ENCODE measurements around the gene TMEM54. TPM values are rescaled to one million over a fixed set of nuclear protein-coding genes. Genes with fewer than 3 reads are reported as not detected.
"Not testable (repeated sequence)": the region's sequence is repeated elsewhere in the genome, so short reads cannot be mapped to it uniquely, and the experiment has no call there.

TMEM54 gene
- total RNA-seq, 2 experiments from 2014 or later: 3.6 to 4.0 TPM

DNA sequence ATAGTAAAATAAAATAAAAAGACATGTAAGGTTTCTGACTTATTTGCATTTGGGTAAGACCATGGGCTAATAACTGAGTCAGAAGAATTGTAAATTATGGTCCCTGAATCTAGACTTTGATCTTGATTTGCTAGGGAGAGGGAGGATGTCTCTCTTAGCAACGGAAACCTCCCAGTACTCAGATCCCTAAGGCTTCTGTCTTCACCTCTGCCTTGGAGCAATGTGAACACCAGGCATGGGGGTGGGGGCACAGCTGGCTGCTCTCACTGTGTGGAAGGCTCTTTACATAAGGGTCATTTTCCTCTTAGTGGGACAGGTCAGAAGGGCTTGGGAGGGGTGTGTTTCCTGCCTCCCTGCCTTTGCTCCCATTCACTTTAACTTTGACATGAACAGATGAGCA lies 17.0 kb upstream of the TMEM54 start:
- H3K4me3 Mint-ChIP-seq: no peak overlapping the region
- intact Hi-C loops (cut with micrococcal nuclease): no loop called here
- ChIA-PET CTCF (interaction anchor here (1.2 to 2.1 kb wide), 2 partner anchors 13 to 14 kb away, joined by 3 to 5 read pairs; no protein-coding TSS in a partner anchor), POLR2A (no interaction called here)
- DNase-seq: no peak
- no peak overlapping the region for H3K27ac Mint-ChIP-seq
- H3K4me1 Mint-ChIP-seq (ENCODE audit: low read depth): peaks cover 6% of the 10 kb centered on the region
- no peaks in the 10 kb centered on the region for H3K36me3 Mint-ChIP-seq
- peaks cover 38% of the 10 kb centered on the region for H3K27me3 Mint-ChIP-seq
- H3K9me3 Mint-ChIP-seq: no peaks in the 10 kb centered on the region

DNA sequence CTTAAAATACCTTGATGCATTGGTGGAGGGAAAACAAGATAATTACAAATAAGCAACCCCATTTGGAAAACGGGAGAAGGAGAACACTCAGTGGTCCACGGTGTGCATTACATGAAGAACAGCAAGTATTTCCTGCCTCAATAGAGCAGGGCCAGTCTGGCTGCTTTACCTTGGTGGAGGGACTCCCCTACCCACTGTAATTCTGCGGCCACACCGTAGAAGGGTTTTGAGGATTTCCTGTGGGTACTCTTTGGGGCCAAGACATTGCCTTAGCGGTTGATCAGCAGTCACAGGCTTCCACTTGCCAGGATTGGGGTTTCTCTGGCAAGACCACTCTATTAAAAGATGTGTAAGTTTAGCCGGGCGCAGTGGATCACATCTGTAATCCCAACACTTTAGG lies 16.3 kb upstream of the TMEM54 start:
- peaks cover 32% of the 10 kb centered on the region for H3K27me3 Mint-ChIP-seq
- ChIA-PET CTCF (interaction anchor here (0.7 to 2.1 kb wide), 3 partner anchors 13 to 41 kb away, joined by 3 to 5 read pairs (median 3); no protein-coding TSS in a partner anchor), POLR2A (no interaction called here)
- H3K4me3 Mint-ChIP-seq: no peak overlapping the region
- H3K9me3 Mint-ChIP-seq: no peaks in the 10 kb centered on the region
- intact Hi-C loops (cut with micrococcal nuclease): no loop called here
- H3K36me3 Mint-ChIP-seq: no peaks in the 10 kb centered on the region
- H3K27ac Mint-ChIP-seq: no peak overlapping the region
- DNase-seq: peak; percentile 28
- H3K4me1 Mint-ChIP-seq (ENCODE audit: low read depth): peaks cover 6% of the 10 kb centered on the region

DNA sequence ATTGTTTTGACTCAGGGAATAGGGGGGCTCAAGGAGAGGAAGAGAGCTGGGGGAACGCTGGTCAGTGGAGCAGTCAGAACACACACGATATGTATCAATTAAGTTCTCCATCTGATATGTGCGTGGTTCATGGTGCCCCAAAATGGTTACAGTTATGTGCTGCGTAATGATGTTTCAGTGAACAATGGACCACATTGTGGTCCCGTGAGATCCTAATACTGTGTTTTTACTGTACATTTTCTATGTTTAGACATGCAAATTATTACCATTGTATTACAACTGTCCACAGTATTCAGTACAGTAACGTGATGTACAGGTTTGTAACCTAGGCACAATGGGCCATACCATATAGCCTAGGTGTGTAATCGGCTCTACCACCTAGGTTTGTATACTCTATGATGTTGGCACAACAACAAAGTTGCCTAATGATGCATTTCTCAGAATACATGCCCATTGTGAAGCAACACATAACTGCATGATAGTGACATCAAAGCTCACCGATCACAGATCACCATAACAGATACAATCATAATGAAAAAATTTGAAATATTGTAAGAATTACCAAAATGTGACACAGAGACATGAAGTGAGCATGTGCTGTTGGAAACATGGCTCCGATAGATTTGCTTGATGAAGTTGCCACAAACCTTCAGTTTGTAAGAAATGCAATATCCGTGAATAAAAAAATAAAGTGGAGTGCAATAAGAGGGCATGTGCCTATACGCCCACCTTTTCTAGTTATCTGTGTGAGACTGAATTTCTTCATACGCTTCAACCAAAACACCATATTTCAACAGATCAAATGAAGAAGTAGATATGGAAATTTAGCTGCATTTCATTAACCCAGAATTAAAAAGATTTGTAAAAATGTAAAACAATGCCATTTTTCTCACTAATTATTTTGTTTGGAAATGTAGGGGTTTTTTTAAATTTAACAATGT lies 14.8 kb upstream of the TMEM54 start:
- H3K9me3 Mint-ChIP-seq: no peaks in the 10 kb centered on the region
- CTCF ChIA-PET: no interaction called here
- peaks cover 24% of the 10 kb centered on the region for H3K27me3 Mint-ChIP-seq
- intact Hi-C loops (cut with micrococcal nuclease): no loop called here
- H3K27ac Mint-ChIP-seq: no peak overlapping the region
- POLR2A ChIA-PET: interaction anchor here (0.6 kb wide), 1 partner anchor 657 kb away, joined by 4 read pairs; no protein-coding TSS in a partner anchor
- DNase-seq: no peak
- peaks cover 6% of the 10 kb centered on the region for H3K4me1 Mint-ChIP-seq (ENCODE audit: low read depth)
- no peaks in the 10 kb centered on the region for H3K36me3 Mint-ChIP-seq
- no peak overlapping the region for H3K4me3 Mint-ChIP-seq

DNA sequence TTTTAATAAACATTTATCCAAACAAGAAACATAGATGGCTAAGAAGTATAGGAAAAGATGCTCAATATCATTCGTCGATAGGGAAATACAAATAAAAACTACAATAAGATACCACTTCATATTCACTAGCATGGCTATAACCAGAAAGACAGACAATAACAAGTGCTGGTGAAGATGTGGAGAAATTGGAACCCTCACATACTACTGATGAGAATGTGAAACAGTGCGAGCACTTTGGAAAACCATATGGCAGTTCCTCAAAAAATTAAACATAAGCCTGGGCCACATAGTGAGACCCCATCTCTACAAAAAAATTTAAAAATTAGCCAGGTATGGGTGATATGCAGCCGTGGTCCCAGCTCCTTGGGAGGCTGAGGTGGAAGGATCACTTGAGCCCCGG lies 9.1 kb upstream of the TMEM54 start:
- CTCF ChIA-PET: interaction anchor here (1.5 to 1.7 kb wide), 2 partner anchors 24 to 37 kb away, joined by 3 to 4 read pairs; no protein-coding TSS in a partner anchor
- intact Hi-C loops (cut with micrococcal nuclease): no loop called here
- Mint-ChIP-seq H3K4me3 (no peak overlapping the region), H3K27ac (no peak overlapping the region), H3K27me3 (peaks cover 2% of the 10 kb centered on the region), H3K9me3 (no peaks in the 10 kb centered on the region), H3K4me1 (ENCODE audit: low read depth) (no peaks in the 10 kb centered on the region), H3K36me3 (no peaks in the 10 kb centered on the region)
- POLR2A ChIA-PET: no interaction called here
- no peak for DNase-seq

DNA sequence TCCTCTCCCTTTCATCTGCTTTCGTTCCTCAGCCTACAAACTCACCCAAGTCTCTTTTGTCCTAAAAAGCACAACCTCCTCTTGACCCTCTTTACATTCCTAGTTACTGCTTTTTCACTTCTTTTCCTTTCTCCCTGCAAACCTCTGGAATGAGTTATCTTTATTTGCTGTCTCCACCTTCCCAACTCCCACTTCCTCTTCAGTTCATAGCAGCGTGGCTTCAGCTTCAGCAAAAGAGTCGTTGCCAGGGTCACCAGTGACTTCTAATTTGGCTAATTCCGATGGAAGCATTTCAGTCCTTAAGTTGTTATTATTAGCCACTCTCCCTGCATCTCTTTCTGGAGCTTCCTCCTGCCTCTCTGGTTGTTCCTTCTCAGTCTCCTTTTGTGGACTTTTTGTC lies 6.2 kb upstream of the TMEM54 start:
- POLR2A ChIA-PET: no interaction called here
- Mint-ChIP-seq H3K36me3 (no peaks in the 10 kb centered on the region), H3K27me3 (peaks cover 7% of the 10 kb centered on the region), H3K4me3 (no peak overlapping the region), H3K9me3 (no peaks in the 10 kb centered on the region), H3K27ac (no peak overlapping the region), H3K4me1 (ENCODE audit: low read depth) (no peaks in the 10 kb centered on the region)
- DNase-seq: no peak
- CTCF ChIA-PET: interaction anchor here (0.7 to 1.1 kb wide), 4 partner anchors 12 to 149 kb away, joined by 3 to 4 read pairs (median 3); no protein-coding TSS in a partner anchor
- intact Hi-C loops (cut with micrococcal nuclease): no loop called here

DNA sequence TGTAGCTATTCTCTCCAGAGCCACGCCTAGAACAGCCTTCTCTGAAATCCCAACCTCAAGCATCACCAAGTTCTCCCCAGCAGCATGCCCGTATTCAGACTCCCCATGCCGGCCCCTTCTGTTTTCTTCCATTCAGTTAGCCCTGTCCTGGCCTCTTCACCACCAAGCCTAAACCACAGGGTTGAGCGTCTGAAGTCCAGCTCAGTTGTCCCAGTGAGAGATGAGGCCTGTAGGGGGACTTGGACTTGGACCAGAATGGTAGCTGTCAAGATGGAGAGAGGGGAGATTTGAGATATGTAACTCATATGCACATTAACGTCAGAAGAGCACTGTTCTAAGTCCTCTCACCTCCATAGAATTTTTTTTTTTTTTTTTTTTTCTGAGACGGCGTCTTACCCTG lies 5.5 kb upstream of the TMEM54 start:
- CTCF ChIA-PET: interaction anchor here (1.0 to 1.1 kb wide), 2 partner anchors 11 to 150 kb away, joined by 3 read pairs; no protein-coding TSS in a partner anchor
- Mint-ChIP-seq H3K36me3 (no peaks in the 10 kb centered on the region), H3K27me3 (peaks cover 13% of the 10 kb centered on the region), H3K4me3 (no peak overlapping the region), H3K9me3 (no peaks in the 10 kb centered on the region), H3K27ac (no peak overlapping the region), H3K4me1 (ENCODE audit: low read depth) (peaks cover 1% of the 10 kb centered on the region)
- intact Hi-C loops (cut with micrococcal nuclease): no loop called here
- POLR2A ChIA-PET: interaction anchor here (0.7 kb wide), 1 partner anchor 294 kb away, joined by 3 read pairs; no protein-coding TSS in a partner anchor
- DNase-seq: no peak

DNA sequence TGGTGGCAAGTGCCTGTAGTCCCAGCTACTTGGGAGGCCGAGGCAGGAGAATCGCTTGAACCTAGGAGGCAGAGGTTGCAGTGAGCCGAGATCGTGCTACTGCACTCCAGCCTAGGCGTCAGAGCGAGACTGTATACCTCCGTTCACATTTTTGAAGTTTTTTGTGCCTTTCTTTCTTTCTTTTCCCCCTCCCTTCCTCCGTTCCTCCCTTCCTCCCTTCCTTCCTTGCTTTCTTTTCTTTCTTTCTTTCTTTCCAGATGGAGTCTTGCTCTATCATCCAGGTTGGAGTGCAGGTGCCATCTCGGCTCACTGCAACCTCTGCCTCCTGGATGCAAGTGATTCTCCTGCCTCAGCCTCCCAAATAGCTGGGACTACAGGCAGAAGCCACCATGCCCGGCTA lies 4.4 kb upstream of the TMEM54 start:
- H3K27ac Mint-ChIP-seq; intact Hi-C loops (cut with micrococcal nuclease); H3K36me3 Mint-ChIP-seq; H3K9me3 Mint-ChIP-seq; H3K4me3 Mint-ChIP-seq; DNase-seq; H3K4me1 Mint-ChIP-seq (ENCODE audit: low read depth): not testable (repeated sequence)
- H3K27me3 Mint-ChIP-seq: peaks cover 18% of the 10 kb centered on the region
- CTCF ChIA-PET: interaction anchor here (0.6 to 1.0 kb wide), 3 partner anchors 13 to 257 kb away, joined by 3 to 4 read pairs (median 3); no protein-coding TSS in a partner anchor
- POLR2A ChIA-PET: interaction anchor here (0.7 kb wide), 1 partner anchor 499 kb away, joined by 4 read pairs; no protein-coding TSS in a partner anchor

DNA sequence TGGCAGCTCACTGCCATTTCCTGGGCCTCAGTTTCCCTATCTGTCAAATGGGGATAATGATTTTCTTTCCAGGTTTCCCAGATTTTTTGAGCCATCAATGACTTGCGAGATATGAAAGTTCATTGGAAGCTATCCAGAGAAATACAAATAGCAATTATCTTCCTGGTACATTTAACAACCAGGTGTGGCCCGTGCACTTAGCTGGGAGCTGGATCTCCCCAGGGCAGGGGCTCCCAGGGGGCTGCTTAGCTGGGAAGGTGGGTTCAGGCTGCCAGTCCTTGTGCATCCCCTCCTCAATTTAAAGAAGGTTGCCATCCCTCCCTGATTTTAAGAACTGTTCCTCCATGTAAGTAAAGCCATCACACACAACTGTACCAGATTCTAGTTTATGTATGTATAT lies 3.6 kb upstream of the TMEM54 start:
- H3K27me3 Mint-ChIP-seq: peaks cover 23% of the 10 kb centered on the region
- H3K27ac Mint-ChIP-seq: no peak overlapping the region
- no peaks in the 10 kb centered on the region for H3K36me3 Mint-ChIP-seq
- no peaks in the 10 kb centered on the region for H3K9me3 Mint-ChIP-seq
- DNase-seq: no peak
- peaks cover 6% of the 10 kb centered on the region for H3K4me1 Mint-ChIP-seq (ENCODE audit: low read depth)
- intact Hi-C loops (cut with micrococcal nuclease): no loop called here
- H3K4me3 Mint-ChIP-seq: no peak overlapping the region
- CTCF ChIA-PET: interaction anchor here (0.6 to 1.5 kb wide), 8 partner anchors 12 to 193 kb away, joined by 3 to 8 read pairs (median 4); no protein-coding TSS in a partner anchor
- POLR2A ChIA-PET: no interaction called here

DNA sequence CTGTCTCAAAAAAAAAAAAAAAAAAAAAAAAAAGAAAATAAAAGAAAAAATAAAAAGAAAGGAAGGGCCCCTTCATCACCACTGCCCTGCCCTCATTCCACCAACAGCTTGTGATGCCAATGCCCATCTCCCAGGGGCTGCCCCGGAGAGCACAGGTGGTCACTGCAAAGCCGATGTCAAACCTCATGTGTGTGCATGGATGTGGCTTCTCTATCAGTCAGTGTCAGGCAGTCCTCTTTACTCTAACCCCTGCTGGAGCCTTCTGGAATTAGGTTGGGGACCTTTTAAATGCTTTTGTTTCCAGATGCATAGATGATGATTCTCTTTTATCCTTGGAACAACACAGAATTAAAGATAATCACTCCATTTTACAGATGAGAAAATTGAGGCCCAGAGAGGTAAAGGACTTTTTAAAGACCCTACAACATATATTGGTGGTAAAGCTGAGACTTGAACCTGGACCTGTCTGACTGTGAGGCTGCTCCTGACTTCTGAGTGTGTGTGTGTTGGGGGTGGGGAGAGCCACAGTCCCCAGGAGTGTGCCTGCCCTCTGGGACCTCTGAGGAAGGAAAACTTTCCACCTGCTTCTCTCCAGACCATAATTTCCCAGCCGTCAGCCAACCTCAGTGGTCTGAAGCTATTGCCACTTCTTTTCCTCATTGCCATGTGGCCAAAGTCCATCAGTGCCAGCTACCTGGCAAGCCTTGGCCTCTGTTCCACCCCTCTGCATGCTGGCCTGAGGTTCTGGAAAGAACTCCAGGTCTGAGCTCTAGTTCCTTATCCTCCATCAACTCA lies 3.0 kb upstream of the TMEM54 start:
- no peak for DNase-seq
- H3K27ac Mint-ChIP-seq: no peak overlapping the region
- H3K4me1 Mint-ChIP-seq (ENCODE audit: low read depth): peaks cover 6% of the 10 kb centered on the region
- intact Hi-C loops (cut with micrococcal nuclease): no loop called here
- ChIA-PET POLR2A (no interaction called here), CTCF (interaction anchor here (0.6 to 1.5 kb wide), 7 partner anchors 12 to 192 kb away, joined by 3 to 8 read pairs (median 4); no protein-coding TSS in a partner anchor)
- peaks cover 28% of the 10 kb centered on the region for H3K27me3 Mint-ChIP-seq
- H3K4me3 Mint-ChIP-seq: no peak overlapping the region
- no peaks in the 10 kb centered on the region for H3K9me3 Mint-ChIP-seq
- H3K36me3 Mint-ChIP-seq: no peaks in the 10 kb centered on the region

DNA sequence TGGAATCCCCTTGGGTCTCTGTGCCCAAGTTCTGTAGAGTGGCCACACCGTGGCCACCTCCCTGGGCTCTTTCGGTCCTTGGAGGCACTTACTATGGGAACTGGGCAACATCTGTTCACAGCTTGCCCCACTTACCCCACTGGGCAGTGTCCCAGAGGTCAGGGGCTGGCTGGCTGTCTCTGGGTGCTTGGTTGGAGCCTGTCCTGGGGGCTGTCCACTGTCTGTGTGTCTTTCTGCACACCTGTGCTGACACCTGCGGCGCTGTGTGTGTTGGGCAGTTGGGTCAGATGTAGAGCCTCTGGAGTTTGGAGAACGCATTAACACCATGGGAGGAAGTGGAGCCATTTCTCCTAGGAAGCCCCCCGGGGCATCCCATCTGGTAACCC lies 1.3 kb upstream of the TMEM54 start:
- peaks cover 37% of the 10 kb centered on the region for H3K27me3 Mint-ChIP-seq
- H3K27ac Mint-ChIP-seq: no peak overlapping the region
- no peaks in the 10 kb centered on the region for H3K36me3 Mint-ChIP-seq
- H3K4me3 Mint-ChIP-seq: no peak overlapping the region
- no peak for DNase-seq
- no peaks in the 10 kb centered on the region for H3K9me3 Mint-ChIP-seq
- intact Hi-C loops (cut with micrococcal nuclease): no loop called here
- ChIA-PET POLR2A (interaction anchor here (0.7 kb wide), 1 partner anchor 26 kb away, joined by 3 read pairs; no protein-coding TSS in a partner anchor), CTCF (no interaction called here)
- H3K4me1 Mint-ChIP-seq (ENCODE audit: low read depth): peaks cover 6% of the 10 kb centered on the region

DNA sequence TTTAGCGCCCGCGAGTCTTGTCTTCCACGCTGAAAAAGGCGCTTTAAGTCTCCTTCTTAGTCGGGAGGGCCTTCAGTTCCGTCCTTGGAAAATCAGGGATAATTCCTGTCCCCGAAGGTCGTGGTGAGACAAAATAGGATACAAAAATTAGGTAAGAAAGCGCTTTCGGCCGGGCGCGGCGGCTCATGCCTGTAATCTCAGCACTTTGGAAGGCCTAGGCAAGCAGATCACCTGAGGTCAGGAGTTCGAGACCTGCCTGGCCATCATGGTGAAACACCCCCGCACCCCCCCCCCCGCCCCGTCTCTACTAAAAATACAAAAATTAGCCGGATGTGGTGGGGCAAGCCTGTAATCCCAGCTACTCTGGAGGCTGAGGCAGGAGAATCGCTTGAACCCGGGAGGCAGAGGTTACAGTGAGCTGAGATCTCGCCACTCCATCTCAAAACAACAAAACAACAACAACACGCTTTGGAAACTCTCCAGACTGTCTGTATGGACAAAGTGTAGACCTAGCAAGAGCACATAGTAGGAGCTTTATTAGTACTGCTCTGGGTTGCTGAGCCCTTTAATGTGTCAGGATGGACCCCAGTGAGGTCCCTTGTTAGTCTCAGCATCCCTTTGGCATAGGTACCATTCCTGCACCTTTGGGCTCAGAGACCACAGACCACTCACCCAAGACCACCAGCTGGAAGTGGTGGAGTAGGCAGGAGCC lies 790 bp upstream of the TMEM54 start:
- ChIA-PET CTCF (no interaction called here), POLR2A (no interaction called here)
- no peaks in the 10 kb centered on the region for H3K36me3 Mint-ChIP-seq
- H3K27ac Mint-ChIP-seq: no peak overlapping the region
- peak overlapping the region; percentile 71 for H3K4me3 Mint-ChIP-seq
- H3K27me3 Mint-ChIP-seq: peaks cover 40% of the 10 kb centered on the region
- intact Hi-C loops (cut with micrococcal nuclease): no loop called here
- no peaks in the 10 kb centered on the region for H3K9me3 Mint-ChIP-seq
- peaks cover 6% of the 10 kb centered on the region for H3K4me1 Mint-ChIP-seq (ENCODE audit: low read depth)
- no peak for DNase-seq

Measured in activated CD4-positive, alpha-beta memory T cell treated with anti-CD3 and anti-CD28 coated beads for 36 hours (primary cell).